Caco-2 (cell line): ENCODE results near the gene TNFRSF8. TPM values are rescaled to one million over a fixed set of nuclear protein-coding genes. Genes with fewer than 3 reads are reported as not detected.
A peak's percentile ranks its signal among the peaks of the same experiment; 100 is the strongest.

Experiments
- BruUV-seq: library from RNA; stranded (reverse); fragments of 400-500 nt; replicated peaks from 2 replicates; lab custom pipeline; 2021; lab: Mats Ljungman, UMichigan
- CTCF ChIA-PET: fragments of 300-600 bp; sonication (Branson Sonifier 250); formaldehyde crosslinking; loops from one replicate; lab custom pipeline; 2022; ENCODE audit warnings: antibody characterized with exemption; lab: Charles Lee
- POLR2A ChIA-PET: fragments of 300-600 bp; sonication (Branson Sonifier 250); formaldehyde crosslinking; loops from one replicate; lab custom pipeline; 2022; ENCODE audit warnings: antibody characterized with exemption; lab: Charles Lee
- DNase-seq, 2 experiments: peaks; one replicate each; pipeline versions ENCODE4 v3.0.0 to v3.0.0-alpha.2; 2020 to 2022
- H3K27me3 ChIP-seq: replicated peaks from 2 replicates; pipeline ENCODE4 v1.6.0; 2011; ENCODE audit warnings: low read length; ENCODE audit not compliant: control insufficient read depth, insufficient read depth
- H3K36me3 ChIP-seq: 2 replicates; pipeline ENCODE4 v1.5.1; 2011; ENCODE audit warnings: low read length; ENCODE audit not compliant: control insufficient read depth, insufficient read depth
- H3K4me1 ChIP-seq: fragments of 250-450 bp; sonication (Bioruptor Pico); 2 replicates; pipeline ENCODE4 v1.5.1; 2020; ENCODE audit warnings: mild to moderate bottlenecking
- H3K4me3 ChIP-seq: 2 replicates; pipeline ENCODE4 v1.5.1; 2011; ENCODE audit warnings: low read depth, mild to moderate bottlenecking, control low read depth, low read length
- H3K9me3 ChIP-seq: fragments of 250-450 bp; sonication (Bioruptor Pico); 2 replicates; pipeline ENCODE4 v1.5.1; 2020; ENCODE audit warnings: mild to moderate bottlenecking, moderate library complexity
- H3K27ac Mint-ChIP-seq: one replicate; pipeline ENCODE4 v1.8.0; 2022; ENCODE audit warnings: mixed read lengths; ENCODE audit not compliant: unreplicated experiment
- H3K27me3 Mint-ChIP-seq: one replicate; pipeline ENCODE4 v1.8.0; 2022; ENCODE audit warnings: mixed read lengths; ENCODE audit not compliant: insufficient read depth, unreplicated experiment
- H3K36me3 Mint-ChIP-seq: one replicate; pipeline ENCODE4 v1.8.0; 2022; ENCODE audit warnings: mild to moderate bottlenecking, mixed read lengths; ENCODE audit not compliant: insufficient read depth, unreplicated experiment
- H3K4me1 Mint-ChIP-seq: one replicate; pipeline ENCODE4 v1.8.0; 2022; ENCODE audit warnings: low read depth, mixed read lengths; ENCODE audit not compliant: unreplicated experiment
- H3K4me3 Mint-ChIP-seq: one replicate; pipeline ENCODE4 v1.8.0; 2022; ENCODE audit warnings: mild to moderate bottlenecking, moderate library complexity, mixed read lengths; ENCODE audit not compliant: unreplicated experiment
- H3K9me3 Mint-ChIP-seq: one replicate; pipeline ENCODE4 v1.8.0; 2022; ENCODE audit warnings: mixed read lengths; ENCODE audit not compliant: unreplicated experiment
- intact Hi-C: fragments of 100-400 bp; cut with micrococcal nuclease; formaldehyde crosslinking; loops from one replicate; pipeline ENCODE4 v1.10.0; 2022; ENCODE audit not compliant: unreplicated experiment
- total RNA-seq: library from RNA; stranded (reverse); gene quantifications from 2 replicates; pipeline ENCODE4 v1.2.3, GENCODE V29; 2022
- TF ChIP-seq, protein P1 (sequence below), 2 experiments: fragments of 200-600 bp in 1 of 2; IDR thresholded peaks; 1 replicate in 1 of 2; 2 replicates in 1 of 2; pipeline versions ENCODE4 v1.5.1 to v1.8.0; 2011 to 2022; ENCODE audit warnings: antibody characterized with exemption in 1 of 2, control low read depth in 1 of 2, inconsistent platforms in 1 of 2, low read depth in 1 of 2, low read length in 1 of 2, mild to moderate bottlenecking in 1 of 2, moderate library complexity in 1 of 2; ENCODE audit not compliant: insufficient read depth in 1 of 2, severe bottlenecking in 1 of 2, unreplicated experiment in 1 of 2

Gene TNFRSF8
- total RNA-seq, 1 experiment from 2014 or later = not detected

GRCh38 chr1:12143631-12144155, 80.6 kb downstream of the TNFRSF8 start:
- H3K4me3 ChIP-seq = no peak overlapping the region
- ChIA-PET CTCF (no interaction called here), POLR2A (no interaction called here)
- Mint-ChIP-seq H3K4me1 (peaks cover 22% of the 10 kb centered on the region), H3K36me3 (no peaks in the 10 kb centered on the region), H3K27ac (peak overlapping the region; percentile 56), H3K9me3 (no peaks in the 10 kb centered on the region), H3K4me3 (no peak overlapping the region), H3K27me3 (no peaks in the 10 kb centered on the region)
- H3K4me1 ChIP-seq = peaks cover 56% of the 10 kb centered on the region
- no peaks in the 10 kb centered on the region for H3K9me3 ChIP-seq
- no peaks in the 10 kb centered on the region for H3K27me3 ChIP-seq
- TF ChIP-seq, protein P1, sequence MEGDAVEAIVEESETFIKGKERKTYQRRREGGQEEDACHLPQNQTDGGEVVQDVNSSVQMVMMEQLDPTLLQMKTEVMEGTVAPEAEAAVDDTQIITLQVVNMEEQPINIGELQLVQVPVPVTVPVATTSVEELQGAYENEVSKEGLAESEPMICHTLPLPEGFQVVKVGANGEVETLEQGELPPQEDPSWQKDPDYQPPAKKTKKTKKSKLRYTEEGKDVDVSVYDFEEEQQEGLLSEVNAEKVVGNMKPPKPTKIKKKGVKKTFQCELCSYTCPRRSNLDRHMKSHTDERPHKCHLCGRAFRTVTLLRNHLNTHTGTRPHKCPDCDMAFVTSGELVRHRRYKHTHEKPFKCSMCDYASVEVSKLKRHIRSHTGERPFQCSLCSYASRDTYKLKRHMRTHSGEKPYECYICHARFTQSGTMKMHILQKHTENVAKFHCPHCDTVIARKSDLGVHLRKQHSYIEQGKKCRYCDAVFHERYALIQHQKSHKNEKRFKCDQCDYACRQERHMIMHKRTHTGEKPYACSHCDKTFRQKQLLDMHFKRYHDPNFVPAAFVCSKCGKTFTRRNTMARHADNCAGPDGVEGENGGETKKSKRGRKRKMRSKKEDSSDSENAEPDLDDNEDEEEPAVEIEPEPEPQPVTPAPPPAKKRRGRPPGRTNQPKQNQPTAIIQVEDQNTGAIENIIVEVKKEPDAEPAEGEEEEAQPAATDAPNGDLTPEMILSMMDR (IDR thresholded peaks at IDR 0.05; ENCODE audit: insufficient read depth in 1 of 2, low read depth in 1 of 2, low read length in 1 of 2, severe bottlenecking in 1 of 2, unreplicated experiment in 1 of 2) = no peak
- intact Hi-C loops = no loop called here
- BruUV-seq = no TSS peak
- peak in 1 of 2 experiments; percentile 49 for DNase-seq
- H3K36me3 ChIP-seq = no peaks in the 10 kb centered on the region; the same call in 1 of the 2 replicates

DNA sequence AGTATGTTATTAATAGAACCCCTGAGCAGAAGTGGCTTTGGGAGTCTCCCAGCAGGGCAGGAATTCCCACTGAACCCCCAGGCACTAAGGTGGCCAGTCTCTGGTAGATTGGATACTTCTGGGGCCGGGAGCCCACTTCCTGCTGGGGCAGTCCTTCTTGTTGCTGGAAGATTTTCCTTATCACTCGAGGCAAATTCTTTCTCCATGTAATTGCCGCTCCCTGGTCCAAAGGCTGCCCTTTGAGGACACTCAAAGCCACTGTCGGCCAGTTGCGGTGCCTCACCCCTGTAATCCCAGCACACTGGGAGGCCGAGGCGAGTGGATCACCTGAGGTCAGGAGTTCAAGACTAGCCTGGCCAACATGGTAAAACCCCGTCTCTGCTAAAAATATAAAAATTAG, 81.1 kb downstream of the TNFRSF8 start:
- no peaks in the 10 kb centered on the region for H3K27me3 ChIP-seq
- H3K9me3 ChIP-seq = no peaks in the 10 kb centered on the region
- H3K4me1 ChIP-seq = peaks cover 60% of the 10 kb centered on the region
- no peaks in the 10 kb centered on the region; the same call in 1 of the 2 replicates for H3K36me3 ChIP-seq
- Mint-ChIP-seq H3K4me3 (no peak overlapping the region), H3K4me1 (peaks cover 22% of the 10 kb centered on the region), H3K36me3 (no peaks in the 10 kb centered on the region), H3K27ac (peak overlapping the region; percentile 56), H3K27me3 (no peaks in the 10 kb centered on the region), H3K9me3 (no peaks in the 10 kb centered on the region)
- ChIA-PET POLR2A (no interaction called here), CTCF (no interaction called here)
- no TSS peak for BruUV-seq
- TF ChIP-seq, protein P1 (IDR thresholded peaks at IDR 0.05; ENCODE audit: insufficient read depth in 1 of 2, low read depth in 1 of 2, low read length in 1 of 2, severe bottlenecking in 1 of 2, unreplicated experiment in 1 of 2) = no peak
- H3K4me3 ChIP-seq = no peak overlapping the region
- peak; percentile 72 to 92 for DNase-seq
- intact Hi-C loops = no loop called here

- Histone ChIP-seq H3K36me3 (no peaks in the 10 kb centered on the region; the same call in 1 of the 2 replicates), H3K9me3 (0 out of 2 replicates have a peak, but pooled peaks cover 5% of the 10 kb centered on the region), H3K27me3 (no peaks in the 10 kb centered on the region), H3K4me1 (peaks cover 60% of the 10 kb centered on the region), H3K4me3 (no peak overlapping the region)
- BruUV-seq = no TSS peak
- peaks cover 22% of the 10 kb centered on the region for H3K4me1 Mint-ChIP-seq
- no peak overlapping the region for H3K4me3 Mint-ChIP-seq
- no peak for DNase-seq
- H3K36me3 Mint-ChIP-seq = no peaks in the 10 kb centered on the region
- CTCF ChIA-PET = no interaction called here
- intact Hi-C loops = no loop called here
- peak overlapping the region; percentile 55 for H3K27ac Mint-ChIP-seq
- TF ChIP-seq, protein P1 (IDR thresholded peaks at IDR 0.05; ENCODE audit: insufficient read depth in 1 of 2, low read depth in 1 of 2, low read length in 1 of 2, severe bottlenecking in 1 of 2, unreplicated experiment in 1 of 2) = no peak
- H3K27me3 Mint-ChIP-seq = no peaks in the 10 kb centered on the region
- H3K9me3 Mint-ChIP-seq = no peaks in the 10 kb centered on the region
- POLR2A ChIA-PET = no interaction called here
Observed at GRCh38 chr1:12144969-12145368, 81.9 kb downstream of the TNFRSF8 start.
